Central memory CD4-positive, alpha-beta T cell (primary cell): Measurements from ENCODE around the gene SFMBT2.
A peak's percentile ranks its signal among the peaks of the same experiment; 100 is the strongest.

ENCODE experiments used
- DNase-seq: peaks from one replicate; pipeline ENCODE4 v3.0.0; 2022

SFMBT2 gene

GRCh38 chr10:7293378-7293920, 117.4 kb downstream of the SFMBT2 start:
- no peak for DNase-seq

- DNase-seq = no peak
These were observed 119.2 kb downstream of the SFMBT2 start for GRCh38 chr10:7291487-7292270.

GRCh38 chr10:7288060-7288690, 122.7 kb downstream of the SFMBT2 start:
- no peak for DNase-seq

GRCh38 chr10:7287377-7287776, 123.5 kb downstream of the SFMBT2 start:
- DNase-seq = no peak

GRCh38 chr10:7285522-7286322, 125.1 kb downstream of the SFMBT2 start:
- no peak for DNase-seq

- DNase-seq = no peak
These were observed 127.6 kb downstream of the SFMBT2 start for GRCh38 chr10:7283246-7283645.

- DNase-seq = no peak
These were observed 128.4 kb downstream of the SFMBT2 start for GRCh38 chr10:7282457-7282856.

GRCh38 chr10:7281429-7281828, 129.4 kb downstream of the SFMBT2 start:
- no peak for DNase-seq

- no peak for DNase-seq
These were observed 131.5 kb downstream of the SFMBT2 start for GRCh38 chr10:7279303-7279702.

- DNase-seq = no peak
These were observed 133.0 kb downstream of the SFMBT2 start for GRCh38 chr10:7277867-7278266.

GRCh38 chr10:7277432-7277831, 133.4 kb downstream of the SFMBT2 start:
- DNase-seq = no peak

GRCh38 chr10:7275761-7276440, 134.9 kb downstream of the SFMBT2 start:
- no peak for DNase-seq

GRCh38 chr10:7274293-7274692, 136.5 kb downstream of the SFMBT2 start:
- DNase-seq = no peak

GRCh38 chr10:7272008-7272407, 138.8 kb downstream of the SFMBT2 start:
- peak; percentile 13 for DNase-seq

- DNase-seq = no peak
These were observed 140.8 kb downstream of the SFMBT2 start for GRCh38 chr10:7269988-7270387.

- no peak for DNase-seq
These were observed 143.7 kb downstream of the SFMBT2 start for GRCh38 chr10:7267142-7267541.

- DNase-seq = no peak
These were observed 145.3 kb downstream of the SFMBT2 start for GRCh38 chr10:7265396-7266123.

GRCh38 chr10:7264313-7264756, 146.5 kb downstream of the SFMBT2 start:
- DNase-seq = no peak

- no peak for DNase-seq
These were observed 147.2 kb downstream of the SFMBT2 start for GRCh38 chr10:7263616-7264015.

GRCh38 chr10:7261351-7261750, 149.5 kb downstream of the SFMBT2 start:
- no peak for DNase-seq

- no peak for DNase-seq
These were observed 149.9 kb downstream of the SFMBT2 start for GRCh38 chr10:7260912-7261311.

GRCh38 chr10:7260412-7260900, 150.4 kb downstream of the SFMBT2 start:
- peak; percentile 42 for DNase-seq
